GM12892 (cell line): ENCODE measurements around the gene EBLN1.

Source experiments
- POLR2A ChIP-seq: IDR thresholded peaks from 2 replicates; pipeline ENCODE4 v1.6.1; 2011; ENCODE audit warnings: low read depth, low read length, control low read depth
- POLR2AphosphoS5 ChIP-seq: IDR thresholded peaks from 2 replicates; pipeline ENCODE4 v1.6.1; 2011; ENCODE audit warnings: low read depth, low read length, control low read depth
- TAF1 ChIP-seq: IDR thresholded peaks from 2 replicates; pipeline ENCODE4 v1.6.1; 2011; ENCODE audit warnings: low read depth, mild to moderate bottlenecking, control low read depth, low read length, borderline replicate concordance

DNA sequence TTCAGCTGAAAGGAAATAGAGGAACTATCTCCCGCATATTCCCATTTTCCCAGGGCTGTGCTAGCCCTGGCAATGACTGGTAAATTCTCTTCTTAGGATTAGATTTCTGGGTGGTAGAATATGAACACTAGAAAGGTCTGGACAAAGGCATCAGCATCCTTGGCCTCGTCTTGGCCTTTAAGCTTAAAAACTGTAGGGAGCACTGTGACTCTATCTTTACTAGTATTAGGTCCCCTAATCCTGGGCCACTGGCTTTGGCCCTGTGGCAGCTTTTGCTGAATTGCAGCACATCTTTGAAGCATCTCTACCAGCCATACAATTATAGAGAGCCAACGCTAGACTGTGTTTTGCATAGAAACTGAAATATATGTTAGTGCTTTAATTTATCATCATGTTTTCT is 41.5 kb upstream of the EBLN1 start:
- no peak for TF ChIP-seq TAF1
- no peak for TF ChIP-seq POLR2AphosphoS5
- no peak for TF ChIP-seq POLR2A
